Measurements from ENCODE around the gene CPLANE1. TPM values are rescaled to one million over a fixed set of nuclear protein-coding genes. Genes with fewer than 3 reads are reported as not detected.
A peak's percentile ranks its signal among the peaks of the same experiment; 100 is the strongest.
"Not testable (repeated sequence)": the region's sequence is repeated elsewhere in the genome, so short reads cannot be mapped to it uniquely, and the experiment has no call there.

The CPLANE1 gene
- total RNA-seq, 2 donors from 2014 or later = 5.4 to 6.9 TPM

- peaks cover 0 to 15% of the 10 kb centered on the region in 2 donors for H3K9me3 Mint-ChIP-seq
- no peak overlapping the region for H3K27ac Mint-ChIP-seq
- DNase-seq (ENCODE audit: low spot score in 2 of 2) (no peak), ATAC-seq (no peak)
- H3K36me3 Mint-ChIP-seq = peaks cover 28 to 48% of the 10 kb centered on the region in 2 donors
These were observed 139.8 kb downstream of the CPLANE1 start for GRCh38 chr5:37109338-37109737.

GRCh38 chr5:37103302-37103701 lies 145.9 kb downstream of the CPLANE1 start:
- H3K9me3 Mint-ChIP-seq = peaks cover 11 to 29% of the 10 kb centered on the region in 2 donors
- ATAC-seq (no peak), DNase-seq (ENCODE audit: low spot score in 2 of 2) (no peak)
- H3K27ac Mint-ChIP-seq = no peak overlapping the region
- H3K36me3 Mint-ChIP-seq = peaks cover 61 to 66% of the 10 kb centered on the region in 2 donors

- not testable (repeated sequence) for H3K27ac Mint-ChIP-seq; ATAC-seq; DNase-seq (ENCODE audit: low spot score in 2 of 2)
- Mint-ChIP-seq H3K36me3 (peaks cover 73 to 75% of the 10 kb centered on the region in 2 donors), H3K9me3 (peaks cover 19 to 31% of the 10 kb centered on the region in 2 donors)
These were observed 149.9 kb downstream of the CPLANE1 start for GRCh38 chr5:37099267-37099666.

GRCh38 chr5:37093795-37094194 lies 155.4 kb downstream of the CPLANE1 start:
- ATAC-seq; DNase-seq (ENCODE audit: low spot score in 2 of 2); H3K27ac Mint-ChIP-seq: not testable (repeated sequence)
- peaks cover 26 to 27% of the 10 kb centered on the region in 2 donors for H3K36me3 Mint-ChIP-seq
- H3K9me3 Mint-ChIP-seq = peaks cover 11 to 12% of the 10 kb centered on the region in 2 donors

- peaks cover 0 to 11% of the 10 kb centered on the region in 2 donors for H3K36me3 Mint-ChIP-seq
- H3K9me3 Mint-ChIP-seq = peaks cover 2 to 4% of the 10 kb centered on the region in 2 donors
- ATAC-seq (no peak), DNase-seq (ENCODE audit: low spot score in 2 of 2) (no peak)
- no peak overlapping the region for H3K27ac Mint-ChIP-seq
These were observed 158.4 kb downstream of the CPLANE1 start for GRCh38 chr5:37090781-37091180.

- H3K36me3 Mint-ChIP-seq = peaks cover 0 to 13% of the 10 kb centered on the region in 2 donors
- ATAC-seq (no peak), DNase-seq (ENCODE audit: low spot score in 2 of 2) (no peak)
- H3K27ac Mint-ChIP-seq = no peak overlapping the region
- peaks cover 2 to 4% of the 10 kb centered on the region in 2 donors for H3K9me3 Mint-ChIP-seq
These were observed 159.0 kb downstream of the CPLANE1 start for GRCh38 chr5:37090123-37090726.

- H3K36me3 Mint-ChIP-seq = peaks cover 0 to 16% of the 10 kb centered on the region in 2 donors
- peaks cover 0 to 2% of the 10 kb centered on the region in 2 donors for H3K9me3 Mint-ChIP-seq
- no peak for ATAC-seq
- no peak overlapping the region for H3K27ac Mint-ChIP-seq
- DNase-seq (ENCODE audit: low spot score in 2 of 2) = no peak
These were observed 161.2 kb downstream of the CPLANE1 start for GRCh38 chr5:37088009-37088408.

GRCh38 chr5:37086466-37087173 lies 162.6 kb downstream of the CPLANE1 start:
- no peaks in the 10 kb centered on the region for H3K9me3 Mint-ChIP-seq
- peaks cover 0 to 18% of the 10 kb centered on the region in 2 donors for H3K36me3 Mint-ChIP-seq

GRCh38 chr5:37086026-37086425 lies 163.2 kb downstream of the CPLANE1 start:
- DNase-seq (ENCODE audit: low spot score in 2 of 2); ATAC-seq; H3K9me3 Mint-ChIP-seq; H3K27ac Mint-ChIP-seq: not testable (repeated sequence)
- peaks cover 0 to 18% of the 10 kb centered on the region in 2 donors for H3K36me3 Mint-ChIP-seq

More at GRCh38 chr5:37086466-37087173, 162.6 kb downstream of the CPLANE1 start:
- no peak overlapping the region for H3K27ac Mint-ChIP-seq
- DNase-seq (ENCODE audit: low spot score in 2 of 2) (no peak), ATAC-seq (no peak)

- H3K9me3 Mint-ChIP-seq; ATAC-seq; H3K27ac Mint-ChIP-seq; DNase-seq (ENCODE audit: low spot score in 2 of 2): not testable (repeated sequence)
- H3K36me3 Mint-ChIP-seq = peaks cover 0 to 25% of the 10 kb centered on the region in 2 donors
These were observed 166.2 kb downstream of the CPLANE1 start for GRCh38 chr5:37082977-37083376.

- H3K27ac Mint-ChIP-seq = no peak overlapping the region
- H3K9me3 Mint-ChIP-seq = no peaks in the 10 kb centered on the region
- DNase-seq (ENCODE audit: low spot score in 2 of 2) (no peak), ATAC-seq (no peak)
- peaks cover 0 to 19% of the 10 kb centered on the region in 2 donors for H3K36me3 Mint-ChIP-seq
These were observed 168.5 kb downstream of the CPLANE1 start for GRCh38 chr5:37080697-37081096.

GRCh38 chr5:37077146-37077545 lies 172.0 kb downstream of the CPLANE1 start:
- Mint-ChIP-seq H3K36me3 (peaks cover 0 to 7% of the 10 kb centered on the region in 2 donors), H3K9me3 (no peaks in the 10 kb centered on the region)

GRCh38 chr5:37075399-37075950 lies 173.7 kb downstream of the CPLANE1 start:
- ATAC-seq = no peak
- H3K27ac Mint-ChIP-seq = no peak overlapping the region
- no peaks in the 10 kb centered on the region for H3K9me3 Mint-ChIP-seq
- DNase-seq (ENCODE audit: low spot score in 2 of 2) = no peak
- H3K36me3 Mint-ChIP-seq = peaks cover 0 to 7% of the 10 kb centered on the region in 2 donors

More at GRCh38 chr5:37077146-37077545, 172.0 kb downstream of the CPLANE1 start:
- DNase-seq (ENCODE audit: low spot score in 2 of 2) (no peak), ATAC-seq (no peak)
- no peak overlapping the region for H3K27ac Mint-ChIP-seq

- Mint-ChIP-seq H3K9me3 (no peaks in the 10 kb centered on the region), H3K36me3 (no peaks in the 10 kb centered on the region), H3K27ac (no peak overlapping the region)
- DNase-seq (ENCODE audit: low spot score in 2 of 2) (no peak), ATAC-seq (no peak)
These were observed 177.1 kb downstream of the CPLANE1 start for GRCh38 chr5:37071901-37072581.

- DNase-seq (ENCODE audit: low spot score in 2 of 2) (no peak), ATAC-seq (peak in 1 of 2 donors; percentile 35)
- Mint-ChIP-seq H3K36me3 (no peaks in the 10 kb centered on the region), H3K27ac (no peak overlapping the region), H3K9me3 (no peaks in the 10 kb centered on the region)
These were observed 177.7 kb downstream of the CPLANE1 start for GRCh38 chr5:37071487-37071886.

- H3K36me3 Mint-ChIP-seq = no peaks in the 10 kb centered on the region
- H3K27ac Mint-ChIP-seq = no peak overlapping the region
- ATAC-seq (no peak), DNase-seq (ENCODE audit: low spot score in 2 of 2) (no peak)
- no peaks in the 10 kb centered on the region for H3K9me3 Mint-ChIP-seq
These were observed 184.7 kb downstream of the CPLANE1 start for GRCh38 chr5:37064442-37064841.

GRCh38 chr5:37063739-37064138 lies 185.4 kb downstream of the CPLANE1 start:
- Mint-ChIP-seq H3K27ac (peak overlapping the region in 1 of 2 donors; percentile 46), H3K9me3 (no peaks in the 10 kb centered on the region), H3K36me3 (no peaks in the 10 kb centered on the region)
- DNase-seq (ENCODE audit: low spot score in 2 of 2) (no peak), ATAC-seq (no peak)

All from activated naive CD4-positive, alpha-beta T cell treated with anti-CD3 and anti-CD28 coated beads, Interleukin-2, amount 50 U/mL, for 72 hours (primary cell).